H1 (cell line): ENCODE results near the gene ENPP6. TPM values are rescaled to one million over a fixed set of nuclear protein-coding genes. Genes with fewer than 3 reads are reported as not detected.

Source experiments
- CTCF ChIA-PET: fragments of 300-600 bp; sonication (Branson Sonifier 250); formaldehyde crosslinking; loops from one replicate; lab custom pipeline; 2021; ENCODE audit not compliant: partially characterized antibody; lab: Charles Lee
- POLR2A ChIA-PET: fragments of 300-600 bp; sonication (Branson Sonifier 250); formaldehyde crosslinking; loops from one replicate; lab custom pipeline; 2021; ENCODE audit warnings: inconsistent platforms; ENCODE audit not compliant: partially characterized antibody; lab: Charles Lee
- DNase-seq, 2 experiments: peaks; one replicate each; pipeline versions ENCODE4 v3.0.0 to v3.0.0-alpha.2; 2010 to 2022; ENCODE audit warnings: low spot score in 2 of 2, low read depth in 1 of 2, mixed read lengths in 1 of 2
- FAIRE-seq: peaks from 2 replicates; lab custom pipeline; 2011; peaks lifted over from hg19 to GRCh38; lab: Jason Lieb, UNC
- H2AFZ ChIP-seq: 2 replicates; pipeline ENCODE4 v1.8.1; 2012; ENCODE audit warnings: low read length, inconsistent platforms
- H2AK5ac ChIP-seq: 2 replicates; pipeline ENCODE4 v1.6.1; 2013; ENCODE audit warnings: low read depth, low read length
- H2BK120ac ChIP-seq: replicated peaks from 2 replicates; pipeline ENCODE3; 2013; ENCODE audit warnings: low read depth, low read length, inconsistent platforms
- H2BK12ac ChIP-seq: 2 replicates; pipeline ENCODE4 v1.6.1; 2013; ENCODE audit warnings: low read depth, low read length
- H2BK15ac ChIP-seq: 2 replicates; pipeline ENCODE4 v1.6.1; 2013; ENCODE audit warnings: low read length
- H2BK20ac ChIP-seq: 2 replicates; pipeline ENCODE4 v1.6.1; 2013; ENCODE audit warnings: low read length
- H2BK5ac ChIP-seq: 2 replicates; pipeline ENCODE4 v1.6.1; 2013; ENCODE audit warnings: low read depth, low read length
- H3K14ac ChIP-seq: 2 replicates; pipeline ENCODE4 v1.6.1; 2013; ENCODE audit warnings: inconsistent platforms; ENCODE audit not compliant: insufficient read length
- H3K18ac ChIP-seq: 2 replicates; pipeline ENCODE4 v1.6.1; 2013; ENCODE audit warnings: low read length; ENCODE audit errors: extremely low read depth
- H3K23ac ChIP-seq: 2 replicates; pipeline ENCODE4 v1.6.1; 2013; ENCODE audit warnings: inconsistent platforms; ENCODE audit not compliant: insufficient read length
- H3K23me2 ChIP-seq: 2 replicates; pipeline ENCODE4 v1.6.1; 2013; ENCODE audit warnings: low read depth, low read length
- H3K27ac ChIP-seq: 2 replicates; pipeline ENCODE4 v1.6.1; 2011; ENCODE audit warnings: low read depth, low read length, inconsistent platforms
- H3K27me3 ChIP-seq, 4 experiments: replicated peaks in 1 of 4; 1 replicate in 1 of 4; 2 replicates in 3 of 4; pipeline versions ENCODE4 v1.6.1 to v1.8.1; 2011 to 2013; ENCODE audit warnings: low read length in 3 of 4, mild to moderate bottlenecking in 3 of 4, inconsistent platforms in 2 of 4, mixed read lengths in 2 of 4, moderate library complexity in 1 of 4; ENCODE audit not compliant: control insufficient read depth in 3 of 4, insufficient read depth in 3 of 4; ENCODE audit errors: extremely low read depth in 1 of 4
- H3K36me3 ChIP-seq, 4 experiments: 2 replicates each; pipeline versions ENCODE4 v1.6.1 to v1.8.1; 2011 to 2013; ENCODE audit warnings: mild to moderate bottlenecking in 4 of 4, low read length in 3 of 4, moderate library complexity in 2 of 4, control low read depth in 1 of 4, inconsistent platforms in 1 of 4; ENCODE audit not compliant: insufficient read depth in 4 of 4, control insufficient read depth in 2 of 4
- H3K4ac ChIP-seq: replicated peaks from 2 replicates; pipeline ENCODE3; 2013; ENCODE audit warnings: low read length, low read depth, mixed read lengths, inconsistent platforms; ENCODE audit not compliant: insufficient read length
- H3K4me1 ChIP-seq, 4 experiments: replicated peaks in 1 of 4; 1 replicate in 1 of 4; 2 replicates in 3 of 4; pipeline versions ENCODE4 v1.6.1 to v1.8.1; 2011 to 2013; ENCODE audit warnings: low read length in 3 of 4, inconsistent platforms in 2 of 4, mixed read lengths in 1 of 4; ENCODE audit not compliant: insufficient read depth in 4 of 4, control insufficient read depth in 3 of 4
- H3K4me2 ChIP-seq, 2 experiments: 2 replicates each; pipeline versions ENCODE4 v1.6.1 to v1.8.1; 2011 to 2013; ENCODE audit warnings: low read depth in 2 of 2, low read length in 2 of 2, control low read depth in 1 of 2, inconsistent platforms in 1 of 2, mild to moderate bottlenecking in 1 of 2; ENCODE audit not compliant: insufficient read depth in 1 of 2
- H3K4me3 ChIP-seq, 4 experiments: fragments of 200-600, 300-600 bp in 1 of 4; sonication (generic), shearing (Covaris generic), sonication (Bioruptor Twin) in 1 of 4; 2 replicates each; pipeline versions ENCODE4 v1.5.1 to v1.8.1; 2011 to 2016; ENCODE audit warnings: low read length in 4 of 4, low read depth in 3 of 4, control low read depth in 2 of 4, inconsistent platforms in 2 of 4, mild to moderate bottlenecking in 2 of 4, mixed read lengths in 1 of 4, moderate library complexity in 1 of 4; ENCODE audit not compliant: insufficient read depth in 2 of 4; ENCODE audit errors: extremely low read depth in 1 of 4
- H3K56ac ChIP-seq: replicated peaks from 2 replicates; pipeline ENCODE3; 2013; ENCODE audit warnings: low read depth, mild to moderate bottlenecking, mixed read lengths, low read length, inconsistent platforms; ENCODE audit not compliant: insufficient read length
- H3K79me1 ChIP-seq: 2 replicates; pipeline ENCODE4 v1.6.1; 2013; ENCODE audit warnings: low read depth, low read length, control low read depth
- H3K79me2 ChIP-seq, 2 experiments: 2 replicates each; pipeline versions ENCODE4 v1.6.1 to v1.8.1; 2012 to 2013; ENCODE audit warnings: low read length in 2 of 2, mild to moderate bottlenecking in 2 of 2, inconsistent platforms in 1 of 2; ENCODE audit not compliant: insufficient read depth in 2 of 2, control insufficient read depth in 1 of 2
- H3K9ac ChIP-seq, 4 experiments: replicated peaks in 1 of 4; 1 replicate in 1 of 4; 2 replicates in 3 of 4; pipeline versions ENCODE4 v1.6.1 to v1.8.1; 2011 to 2013; ENCODE audit warnings: low read depth in 3 of 4, low read length in 3 of 4, control low read depth in 2 of 4, mild to moderate bottlenecking in 2 of 4, moderate library complexity in 2 of 4, inconsistent platforms in 1 of 4; ENCODE audit errors: extremely low read depth in 1 of 4
- H3K9me3 ChIP-seq, 2 experiments: 2 replicates each; pipeline versions ENCODE4 v1.6.1 to v1.8.1; 2012 to 2013; ENCODE audit warnings: mild to moderate bottlenecking in 2 of 2, moderate library complexity in 2 of 2, control low read depth in 1 of 2, inconsistent platforms in 1 of 2, low read depth in 1 of 2, low read length in 1 of 2, mixed read lengths in 1 of 2; ENCODE audit not compliant: insufficient read depth in 2 of 2
- H4K20me1 ChIP-seq, 2 experiments: replicated peaks in 1 of 2; 2 replicates each; pipeline versions ENCODE3 to v1.8.1; 2011 to 2013; ENCODE audit warnings: inconsistent platforms in 2 of 2, low read length in 2 of 2, mild to moderate bottlenecking in 1 of 2; ENCODE audit not compliant: insufficient read depth in 2 of 2, control insufficient read depth in 1 of 2
- H4K5ac ChIP-seq: 2 replicates; pipeline ENCODE4 v1.6.1; 2013; ENCODE audit warnings: low read length, low read depth, mixed read lengths, inconsistent platforms; ENCODE audit not compliant: insufficient read length
- H4K8ac ChIP-seq: 2 replicates; pipeline ENCODE4 v1.8.0; 2013; ENCODE audit warnings: mild to moderate bottlenecking, moderate library complexity, low read length, inconsistent platforms; ENCODE audit not compliant: insufficient read depth; ENCODE audit errors: extremely low read depth
- H4K91ac ChIP-seq: replicated peaks from 2 replicates; pipeline ENCODE3; 2013; ENCODE audit warnings: low read length, mixed read lengths, inconsistent platforms; ENCODE audit not compliant: insufficient read length
- EP300 ChIP-seq, 2 experiments: IDR thresholded peaks; 1 replicate in 1 of 2; 2 replicates in 1 of 2; pipeline ENCODE4 v1.6.1; 2011 to 2012; ENCODE audit warnings: low read depth in 2 of 2, low read length in 2 of 2, mild to moderate bottlenecking in 2 of 2, borderline replicate concordance in 1 of 2, inconsistent platforms in 1 of 2, moderate library complexity in 1 of 2
- KDM4A ChIP-seq: IDR thresholded peaks from one replicate; pipeline ENCODE4 v1.7.1; 2012; ENCODE audit warnings: low read depth, mild to moderate bottlenecking, moderate library complexity, low read length, inconsistent platforms; ENCODE audit not compliant: severe bottlenecking
- RAD21 ChIP-seq, 2 experiments: IDR thresholded peaks in 1 of 2; conservative IDR thresholded peaks in 1 of 2; 2 replicates each; pipeline ENCODE4 v1.6.1; 2011; ENCODE audit warnings: low read depth in 2 of 2, low read length in 2 of 2, improper control_type of control experiment in 1 of 2, inconsistent platforms in 1 of 2, mild to moderate bottlenecking in 1 of 2, moderate library complexity in 1 of 2
- WGBS, 2 experiments: shearing (Covaris generic) in 1 of 2; methylation state at CpG; one replicate each; pipeline versions ENCODE4 v1.1.6 to v1.1.7; 2013 to 2015; ENCODE audit warnings: low lambda C conversion rate in 2 of 2, mixed read lengths in 2 of 2, inconsistent platforms in 1 of 2, low coverage in 1 of 2, missing lambda C conversion rate in 1 of 2; ENCODE audit not compliant: insufficient replicate concordance in 2 of 2, insufficient coverage in 1 of 2, insufficient read length in 1 of 2; ENCODE audit errors: extremely low coverage in 1 of 2, missing lambda C conversion rate in 1 of 2; 5-methylcytosine and 5-hydroxymethylcytosine counted together
- polyA plus RNA-seq, 7 experiments: library from polyadenylated mRNA; depleted of rRNA in 3 of 7; stranded (reverse) in 5 of 7; unstranded in 2 of 7; fragments of >200 nt in 5 of 7; fragments of 200-250 nt in 2 of 7; gene quantifications; 1 replicate in 5 of 7; 2 replicates in 1 of 7; 4 replicates in 1 of 7; pipeline versions ENCODE4 v1.2.1 to v1.2.3, GENCODE V29; 2011 to 2013; ENCODE audit warnings: missing spikeins in 2 of 7, mixed read lengths in 2 of 7
- total RNA-seq: library from RNA; stranded (reverse); fragmentation: NEBNext Ultra II Directional; extraction: Animal tissue kit (Norgen Biotek cat#: 25700); gene quantifications from 2 replicates; pipeline ENCODE4 v1.2.1, GENCODE V29; 2021
- TF ChIP-seq, protein P1 (sequence below), 3 experiments: IDR thresholded peaks; 1 replicate in 2 of 3; 2 replicates in 1 of 3; pipeline versions ENCODE4 v1.5.1 to v1.6.1; 2011; ENCODE audit warnings: low read length in 3 of 3, mild to moderate bottlenecking in 3 of 3, inconsistent platforms in 2 of 3, low read depth in 1 of 3, moderate library complexity in 1 of 3; ENCODE audit not compliant: insufficient read depth in 1 of 3; ENCODE audit errors: control extremely low read depth in 1 of 3

The ENPP6 gene
- total and polyA plus RNA-seq, 2 of the 8 experiments (the other 6 are each of a cell fraction or from before 2014, with no cell fraction given) = 0.11 to 0.20 TPM

DNA sequence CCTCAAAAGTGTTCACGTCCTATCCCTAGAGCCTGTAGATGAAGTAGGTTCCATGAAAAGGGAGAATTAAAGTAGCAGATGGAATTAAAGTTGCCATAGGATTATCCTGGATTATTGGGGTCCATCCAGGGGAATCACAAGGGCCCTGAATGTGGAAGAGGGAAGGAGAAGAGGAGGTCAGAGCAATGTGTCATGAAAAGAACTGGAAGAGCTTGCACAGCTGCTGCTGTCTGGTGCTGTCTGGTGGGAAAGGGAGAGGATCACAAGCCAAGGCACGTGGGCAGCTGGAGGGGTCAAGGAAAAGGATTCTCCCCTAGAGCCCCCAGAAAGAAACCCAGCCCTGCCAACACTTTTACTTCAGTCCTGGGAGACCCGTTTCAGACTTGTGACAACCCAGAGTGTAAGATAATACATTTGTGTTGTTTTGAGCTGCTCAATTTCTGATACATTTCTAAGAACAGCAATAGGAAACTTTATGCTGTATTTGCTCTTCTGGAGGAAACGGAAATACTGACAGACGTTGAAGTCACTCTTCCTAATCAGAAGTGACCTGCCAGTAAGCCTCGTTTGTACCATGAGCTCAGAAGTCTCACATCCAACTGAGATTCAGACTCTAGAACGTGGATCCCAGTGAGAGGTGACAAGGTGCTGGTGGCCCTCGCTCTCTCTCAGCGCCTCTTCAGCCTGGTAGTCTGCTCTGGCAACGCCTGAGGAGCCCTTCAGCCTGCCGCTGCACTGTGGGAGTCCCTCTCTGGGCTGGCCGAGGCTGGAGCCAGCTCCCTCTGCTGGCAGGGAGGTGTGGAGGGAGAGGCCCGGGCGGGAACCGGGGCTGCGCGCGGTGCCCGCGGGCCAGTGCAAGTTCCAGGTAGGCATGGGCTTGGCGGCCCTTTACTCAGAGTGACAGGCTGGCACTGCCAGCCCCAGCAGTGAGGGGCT is 34.7 kb upstream of the ENPP6 start:
- Histone ChIP-seq H3K27ac (no peak overlapping the region), H3K23me2 (no peaks in the 10 kb centered on the region), H3K14ac (no peak overlapping the region), H2BK15ac (no peak overlapping the region), H2BK20ac (no peak overlapping the region), H2BK12ac (no peak overlapping the region), H4K20me1 (no peaks in the 10 kb centered on the region), H3K4ac (no peak overlapping the region), H3K9me3 (peaks cover 16% of the 10 kb centered on the region in 2 experiments), H3K27me3 (no peaks in the 10 kb centered on the region), H3K4me2 (no peak overlapping the region), H2BK120ac (no peak overlapping the region), H3K23ac (no peak overlapping the region), H2AK5ac (no peak overlapping the region), H3K36me3 (peaks cover 0 to 5% (median 0%) of the 10 kb centered on the region in 4 experiments; a peak in 1 of 8 replicates), H3K56ac (no peak overlapping the region), H4K5ac (no peak overlapping the region), H3K4me3 (no peak overlapping the region), H4K91ac (no peak overlapping the region), H3K4me1 (no peaks in the 10 kb centered on the region), H2BK5ac (no peak overlapping the region), H3K79me1 (no peaks in the 10 kb centered on the region), H2AFZ (no peak overlapping the region), H4K8ac (no peak overlapping the region), H3K18ac (no peak overlapping the region), H3K79me2 (no peaks in the 10 kb centered on the region), H3K9ac (no peak overlapping the region)
- ChIA-PET CTCF (interaction anchor here (0.9 to 5.1 kb wide), 17 partner anchors 9 to 1019 kb away, joined by 3 to 37 read pairs (median 3); no protein-coding TSS in a partner anchor), POLR2A (no interaction called here)
- WGBS, 2 experiments = 87% methylated on average over 16 of the region's 21 CpGs; no CpG with 5 or more reads in 1 of the 2 experiments
- DNase-seq = peak in 1 of 2 experiments; percentile 41
- no peak for FAIRE-seq
- TF ChIP-seq RAD21 (IDR thresholded peaks at IDR 0.05 in 1 of 2, conservative IDR thresholded peaks at IDR 0.05 in 1 of 2; ENCODE audit: low read depth in 2 of 2, low read length in 2 of 2) = peak; percentile 5 to 8; a peak in 1 of 4 replicates
- TF ChIP-seq EP300 (IDR thresholded peaks at IDR 0.05; ENCODE audit: borderline replicate concordance in 1 of 2, low read depth in 2 of 2, low read length in 2 of 2) = no peak
- TF ChIP-seq, protein P1, sequence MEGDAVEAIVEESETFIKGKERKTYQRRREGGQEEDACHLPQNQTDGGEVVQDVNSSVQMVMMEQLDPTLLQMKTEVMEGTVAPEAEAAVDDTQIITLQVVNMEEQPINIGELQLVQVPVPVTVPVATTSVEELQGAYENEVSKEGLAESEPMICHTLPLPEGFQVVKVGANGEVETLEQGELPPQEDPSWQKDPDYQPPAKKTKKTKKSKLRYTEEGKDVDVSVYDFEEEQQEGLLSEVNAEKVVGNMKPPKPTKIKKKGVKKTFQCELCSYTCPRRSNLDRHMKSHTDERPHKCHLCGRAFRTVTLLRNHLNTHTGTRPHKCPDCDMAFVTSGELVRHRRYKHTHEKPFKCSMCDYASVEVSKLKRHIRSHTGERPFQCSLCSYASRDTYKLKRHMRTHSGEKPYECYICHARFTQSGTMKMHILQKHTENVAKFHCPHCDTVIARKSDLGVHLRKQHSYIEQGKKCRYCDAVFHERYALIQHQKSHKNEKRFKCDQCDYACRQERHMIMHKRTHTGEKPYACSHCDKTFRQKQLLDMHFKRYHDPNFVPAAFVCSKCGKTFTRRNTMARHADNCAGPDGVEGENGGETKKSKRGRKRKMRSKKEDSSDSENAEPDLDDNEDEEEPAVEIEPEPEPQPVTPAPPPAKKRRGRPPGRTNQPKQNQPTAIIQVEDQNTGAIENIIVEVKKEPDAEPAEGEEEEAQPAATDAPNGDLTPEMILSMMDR (IDR thresholded peaks at IDR 0.05; ENCODE audit: control extremely low read depth in 1 of 3, insufficient read depth in 1 of 3, low read depth in 1 of 3, low read length in 3 of 3) = peak in 1 of 3 experiments; percentile 26; a peak in 2 of 4 replicates
- TF ChIP-seq KDM4A = no peak
- TF ChIP-seq, all 59 proteins: peak for 2
